ENCODE results near the gene SULF2.

- no peak for TF ChIP-seq POLR2AphosphoS5 (IDR thresholded peaks at IDR 0.05; ENCODE audit: low read depth)
- no peak for TF ChIP-seq CTCF (IDR thresholded peaks at IDR 0.05; ENCODE audit: insufficient read depth, low read length)
- TF ChIP-seq GABPA (IDR thresholded peaks at IDR 0.05; ENCODE audit: low read depth) = no peak
- no peak for TF ChIP-seq REST (IDR thresholded peaks at IDR 0.05; ENCODE audit: insufficient replicate concordance, low read depth)
These were observed 133.0 kb downstream of the SULF2 start for GRCh38 chr20:47652301-47652700.
